ENCODE measurements around the gene RELT. TPM values are rescaled to one million over a fixed set of nuclear protein-coding genes. Genes with fewer than 3 reads are reported as not detected.

The RELT gene
- total RNA-seq, 1 experiment from 2014 or later, result 13.8 TPM

GRCh38 chr11:73331138-73331916 lies 44.9 kb upstream of the RELT start:
- Histone ChIP-seq H3K9me2 (ENCODE audit: insufficient read depth) (no peaks in the 10 kb centered on the region), H3K9ac (ENCODE audit: low read length) (no peak overlapping the region), H3K79me2 (ENCODE audit: insufficient read depth, low read length) (0 out of 2 replicates have a peak, but pooled peaks cover 6% of the 10 kb centered on the region), H4K20me1 (ENCODE audit: insufficient read depth) (no peaks in the 10 kb centered on the region), H3K27ac (ENCODE audit: low read depth, low read length) (no peak overlapping the region), H3K36me3 (ENCODE audit: control insufficient read depth in 1 of 2, insufficient read depth in 2 of 2, low read length in 2 of 2) (no peaks in the 10 kb centered on the region), H3K4me3 (replicated peaks in 1 of 2; ENCODE audit: low read depth in 1 of 2, low read length in 2 of 2) (no peak overlapping the region), H3K4me1 (ENCODE audit: control insufficient read depth in 1 of 2, insufficient read depth in 2 of 2, low read length in 2 of 2) (peaks cover 39 to 60% of the 10 kb centered on the region in 2 experiments), H3K9me3 (ENCODE audit: control insufficient read depth in 1 of 2, insufficient read depth in 1 of 2, low read depth in 1 of 2, low read length in 2 of 2) (no peaks in the 10 kb centered on the region), H3K4me2 (ENCODE audit: low read length) (peak overlapping the region; percentile 27), H3K27me3 (ENCODE audit: insufficient read depth, low read length) (no peaks in the 10 kb centered on the region), H2AFZ (ENCODE audit: low read depth, low read length, poor library complexity, severe bottlenecking) (no peak overlapping the region)
- ChIA-PET CTCF (interaction anchor here (0.9 to 6.3 kb wide), 9 partner anchors 11 to 62 kb away, joined by 3 to 28 read pairs (median 3); partner anchors contain the start of gene ARHGEF17), POLR2A (interaction anchor here (1.3 kb wide), 1 partner anchor 22 kb away, joined by 4 read pairs; no protein-coding TSS in a partner anchor), RAD21 (ENCODE audit: low non-redundant PET in 1 of 2, low total read pairs in 2 of 2, uncharacterized antibody in 2 of 2, unreplicated experiment in 2 of 2) (interaction anchor here in 1 of 2 experiments (1.0 kb wide), 1 partner anchor 24 kb away, joined by 3 read pairs; no protein-coding TSS in a partner anchor)
- intact Hi-C loops (cut with micrococcal nuclease), result no loop called here
- TF ChIP-seq SP1 (IDR thresholded peaks at IDR 0.05; ENCODE audit: low read depth) (no peak), POLR2AphosphoS5 (IDR thresholded peaks at IDR 0.05; ENCODE audit: low read depth, low read length) (no peak), REST (IDR thresholded peaks at IDR 0.05; ENCODE audit: low read depth) (no peak)
- TF ChIP-seq, protein P1, sequence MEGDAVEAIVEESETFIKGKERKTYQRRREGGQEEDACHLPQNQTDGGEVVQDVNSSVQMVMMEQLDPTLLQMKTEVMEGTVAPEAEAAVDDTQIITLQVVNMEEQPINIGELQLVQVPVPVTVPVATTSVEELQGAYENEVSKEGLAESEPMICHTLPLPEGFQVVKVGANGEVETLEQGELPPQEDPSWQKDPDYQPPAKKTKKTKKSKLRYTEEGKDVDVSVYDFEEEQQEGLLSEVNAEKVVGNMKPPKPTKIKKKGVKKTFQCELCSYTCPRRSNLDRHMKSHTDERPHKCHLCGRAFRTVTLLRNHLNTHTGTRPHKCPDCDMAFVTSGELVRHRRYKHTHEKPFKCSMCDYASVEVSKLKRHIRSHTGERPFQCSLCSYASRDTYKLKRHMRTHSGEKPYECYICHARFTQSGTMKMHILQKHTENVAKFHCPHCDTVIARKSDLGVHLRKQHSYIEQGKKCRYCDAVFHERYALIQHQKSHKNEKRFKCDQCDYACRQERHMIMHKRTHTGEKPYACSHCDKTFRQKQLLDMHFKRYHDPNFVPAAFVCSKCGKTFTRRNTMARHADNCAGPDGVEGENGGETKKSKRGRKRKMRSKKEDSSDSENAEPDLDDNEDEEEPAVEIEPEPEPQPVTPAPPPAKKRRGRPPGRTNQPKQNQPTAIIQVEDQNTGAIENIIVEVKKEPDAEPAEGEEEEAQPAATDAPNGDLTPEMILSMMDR (IDR thresholded peaks at IDR 0.05 in 2 of 3, conservative IDR thresholded peaks at IDR 0.05 in 1 of 3; ENCODE audit: borderline replicate concordance in 1 of 3, insufficient read depth in 1 of 3, low read depth in 2 of 3, low read length in 2 of 3), result no peak
- DNase-seq (ENCODE audit: low read depth, low spot score), result no peak
- no TSS peak for BruUV-seq (replicated peaks)
- no peak for ATAC-seq
